Psoas muscle (tissue), 8 donors: ENCODE data around the gene SIN3B. TPM values are rescaled to one million over a fixed set of nuclear protein-coding genes. Genes with fewer than 3 reads are reported as not detected.

Experiments
- ATAC-seq, 4 donors: fragments of 200-7000 bp; cut with Tn5 transposase; one replicate each; pipeline ENCODE4 v1.9.1; 2020; ENCODE audit warnings: moderate library complexity in 3 of 4, mild to moderate bottlenecking in 2 of 4
- DNase-seq, 2 donors: peaks; one replicate each; pipeline ENCODE4 v3.0.0-alpha.2; 2020
- H3K27ac ChIP-seq: fragments of 200-600 bp; one replicate; pipeline ENCODE4 v1.8.0; 2022
- H3K27me3 ChIP-seq, 3 donors: fragments of 200-600 bp in 1 of 3; one replicate each; pipeline versions ENCODE4 v1.6.1 to v1.8.0; 2013 to 2022; ENCODE audit warnings: low read length in 2 of 3, mild to moderate bottlenecking in 2 of 3, moderate library complexity in 1 of 3; ENCODE audit not compliant: insufficient read depth in 3 of 3
- H3K36me3 ChIP-seq, 2 donors: fragments of 200-600 bp in 1 of 2; one replicate each; pipeline versions ENCODE4 v1.6.1 to v1.8.0; 2013 to 2022; ENCODE audit warnings: low read depth in 1 of 2, mild to moderate bottlenecking in 1 of 2, moderate library complexity in 1 of 2; ENCODE audit not compliant: insufficient read depth in 1 of 2
- H3K4me1 ChIP-seq: fragments of 200-600 bp; one replicate; pipeline ENCODE4 v1.8.0; 2022
- H3K4me3 ChIP-seq: fragments of 200-600 bp; one replicate; pipeline ENCODE4 v1.8.0; 2022; ENCODE audit warnings: mild to moderate bottlenecking
- H3K9me3 ChIP-seq: fragments of 200-600 bp; one replicate; pipeline ENCODE4 v1.8.0; 2022
- WGBS, 3 donors: extraction: QIAGEN DNeasy Blood & Tissue Kit; methylation state at CpG; one replicate each; pipeline versions ENCODE4 v1.1.6 to v1.1.7; 2013; 5-methylcytosine and 5-hydroxymethylcytosine counted together
- intact Hi-C, 2 donors: fragments of 100-400 bp; cut with DNase I; formaldehyde crosslinking; loops; one replicate each; pipeline versions ENCODE4 v1.11.0 to v1.14.2; 2022
- polyA plus RNA-seq, 3 donors: library from polyadenylated mRNA; stranded (reverse); fragments of 200-250 nt; gene quantifications; one replicate each; pipeline ENCODE4 v1.2.3, GENCODE V29; 2013
- total RNA-seq, 4 donors: library from RNA; stranded (reverse); fragmentation: NEBNext Ultra II Directional in 2 of 4; extraction: Animal tissue kit (Norgen Biotek cat#: 25700) in 2 of 4; gene quantifications; one replicate each; pipeline versions ENCODE4 v1.2.1 to v1.2.4, GENCODE V29; 2021 to 2023
- TF ChIP-seq, protein P1 (sequence below): fragments of 200-600 bp; IDR thresholded peaks from one replicate; pipeline ENCODE4 v1.8.0; 2022; ENCODE audit warnings: antibody characterized with exemption
- donor health status: healthy with polysubstance abuse.
- donor health status: DM: no; HTN: no; CAD: no; lungs with moderate emphysema.
- donor health status: Bipolar disorder and iron deficiency.
- donor health status: healthy.
- donor health status: DM: yes; HTN: yes; CAD: no.
- donor health status: DM: no; HTN: no; CAD: no.
- donor health status: DM: no; HTN: no; CAD: no.
- donor health status: DM: yes; HTN: yes; CAD: no.

The SIN3B gene
- total and polyA plus RNA-seq, 7 donors, result 11.8 to 23.8 (median 18.0) TPM

DNA sequence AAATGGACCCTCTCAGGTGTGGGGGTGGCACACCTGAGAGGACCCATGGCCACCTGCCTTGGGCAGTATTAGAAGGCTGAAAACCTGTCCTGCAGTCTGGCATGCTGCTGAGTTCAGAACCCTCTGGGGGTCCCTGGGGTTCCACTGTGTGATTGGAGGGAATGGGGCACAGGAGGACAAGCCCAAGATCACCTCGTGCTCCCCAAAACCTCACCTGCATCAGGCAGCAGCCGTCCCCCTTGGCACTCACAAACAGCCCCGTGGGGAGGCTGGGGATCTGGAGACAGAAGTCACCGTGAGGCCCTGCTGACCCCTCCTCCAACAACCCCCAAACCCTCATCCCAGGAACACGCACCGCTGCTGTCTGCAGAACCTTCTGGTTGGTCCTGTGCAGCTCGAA is 74.1 kb downstream of the SIN3B start:
- Histone ChIP-seq H3K4me1 (no peaks in the 10 kb centered on the region), H3K4me3 (no peak overlapping the region), H3K36me3 (no peaks in the 10 kb centered on the region), H3K27me3 (peaks cover 0 to 2% (median 0%) of the 10 kb centered on the region in 3 donors), H3K9me3 (no peaks in the 10 kb centered on the region), H3K27ac (no peak overlapping the region)
- 79 to 88% (median 86%) methylated on average over 7 of the region's 7 CpGs for WGBS, 3 donors
- no peak for ATAC-seq
- DNase-seq, result peak in 1 of 2 donors; percentile 42
- TF ChIP-seq, protein P1, sequence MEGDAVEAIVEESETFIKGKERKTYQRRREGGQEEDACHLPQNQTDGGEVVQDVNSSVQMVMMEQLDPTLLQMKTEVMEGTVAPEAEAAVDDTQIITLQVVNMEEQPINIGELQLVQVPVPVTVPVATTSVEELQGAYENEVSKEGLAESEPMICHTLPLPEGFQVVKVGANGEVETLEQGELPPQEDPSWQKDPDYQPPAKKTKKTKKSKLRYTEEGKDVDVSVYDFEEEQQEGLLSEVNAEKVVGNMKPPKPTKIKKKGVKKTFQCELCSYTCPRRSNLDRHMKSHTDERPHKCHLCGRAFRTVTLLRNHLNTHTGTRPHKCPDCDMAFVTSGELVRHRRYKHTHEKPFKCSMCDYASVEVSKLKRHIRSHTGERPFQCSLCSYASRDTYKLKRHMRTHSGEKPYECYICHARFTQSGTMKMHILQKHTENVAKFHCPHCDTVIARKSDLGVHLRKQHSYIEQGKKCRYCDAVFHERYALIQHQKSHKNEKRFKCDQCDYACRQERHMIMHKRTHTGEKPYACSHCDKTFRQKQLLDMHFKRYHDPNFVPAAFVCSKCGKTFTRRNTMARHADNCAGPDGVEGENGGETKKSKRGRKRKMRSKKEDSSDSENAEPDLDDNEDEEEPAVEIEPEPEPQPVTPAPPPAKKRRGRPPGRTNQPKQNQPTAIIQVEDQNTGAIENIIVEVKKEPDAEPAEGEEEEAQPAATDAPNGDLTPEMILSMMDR, result no peak
- intact Hi-C loops, result no loop called here

DNA sequence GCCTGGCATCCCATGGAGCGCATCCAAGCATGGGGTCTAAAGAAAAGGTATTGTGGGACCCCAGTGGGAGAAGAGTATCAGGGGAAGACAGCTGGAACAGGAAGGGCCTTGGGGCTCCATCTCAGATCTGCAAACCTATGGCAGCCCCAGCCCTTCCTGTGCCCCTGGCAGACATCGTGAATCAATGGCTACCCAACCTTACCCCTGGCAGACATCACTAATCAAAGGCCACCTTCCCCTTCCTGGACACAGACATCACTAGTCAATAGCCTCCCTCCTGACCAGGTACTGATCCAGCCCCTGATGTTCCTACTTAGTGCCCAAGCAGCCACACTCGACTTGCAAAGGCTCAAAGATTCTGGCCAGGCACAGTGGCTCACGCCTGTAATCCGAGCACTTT is 75.4 kb downstream of the SIN3B start:
- H3K4me1 ChIP-seq, result no peaks in the 10 kb centered on the region
- no peak overlapping the region for H3K4me3 ChIP-seq
- H3K9me3 ChIP-seq, result no peaks in the 10 kb centered on the region
- intact Hi-C loops, result no loop called here
- TF ChIP-seq, protein P1, result no peak
- DNase-seq, result no peak
- ATAC-seq, result no peak
- H3K27ac ChIP-seq, result no peak overlapping the region
- H3K36me3 ChIP-seq, result no peaks in the 10 kb centered on the region
- no peaks in the 10 kb centered on the region for H3K27me3 ChIP-seq
- 51 to 78% (median 62%) methylated on average over 5 of the region's 5 CpGs for WGBS, 3 donors

DNA sequence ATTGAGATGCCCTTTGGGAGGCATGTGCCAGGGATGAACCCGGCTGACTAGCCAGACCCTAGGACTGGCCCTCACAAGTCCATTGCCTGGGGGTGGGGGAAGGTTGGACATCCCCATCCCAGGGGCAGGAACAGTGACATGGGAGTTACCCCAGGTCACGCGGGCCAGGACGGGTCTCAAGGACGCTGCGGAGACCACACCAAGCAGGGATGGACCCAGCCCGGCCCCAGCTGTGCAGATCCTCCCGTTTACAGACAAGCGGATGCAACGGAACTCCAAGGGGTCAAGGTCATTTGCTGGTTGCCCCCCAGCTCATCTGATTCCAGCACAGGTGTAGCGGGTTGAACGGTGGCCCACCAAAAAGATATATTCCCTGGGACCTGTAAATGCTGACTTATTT is 79.6 kb downstream of the SIN3B start:
- no peak overlapping the region for H3K27ac ChIP-seq
- intact Hi-C loops, result no loop called here
- no peak for ATAC-seq

DNA sequence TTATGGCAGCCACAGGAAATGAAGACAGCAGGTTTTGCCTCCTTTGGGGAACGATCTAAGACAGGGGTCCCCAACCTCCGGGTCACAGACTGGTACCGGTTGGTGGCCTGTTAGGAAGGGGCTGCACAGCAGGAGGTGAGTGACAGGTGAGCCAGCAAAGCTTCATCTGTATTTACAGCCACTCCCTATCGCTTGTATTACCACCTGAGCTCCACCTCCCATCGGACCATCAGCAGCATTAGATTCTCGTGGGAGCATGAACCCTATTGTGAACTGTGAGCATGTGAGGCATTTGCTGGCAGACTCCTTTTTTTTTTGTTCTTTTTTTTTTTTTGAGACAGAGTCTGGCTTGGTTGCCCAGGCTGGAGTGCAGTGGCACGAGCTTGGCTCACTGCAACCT is 81.8 kb downstream of the SIN3B start:
- H3K36me3 ChIP-seq, result no peaks in the 10 kb centered on the region
- DNase-seq (peak in 1 of 2 donors; percentile 21), ATAC-seq (no peak)
- intact Hi-C loops, result no loop called here
- peaks cover 0 to 2% (median 0%) of the 10 kb centered on the region in 3 donors for H3K27me3 ChIP-seq
- H3K4me1 ChIP-seq, result no peaks in the 10 kb centered on the region
- 81 to 95% (median 90%) methylated on average over 7 of the region's 7 CpGs for WGBS, 3 donors
- H3K4me3 ChIP-seq, result no peak overlapping the region
- TF ChIP-seq, protein P1, result no peak
- no peak overlapping the region for H3K27ac ChIP-seq
- peaks cover 10% of the 10 kb centered on the region for H3K9me3 ChIP-seq

More for the DNA sequence above, 79.6 kb downstream of the SIN3B start:
- DNase-seq, result no peak
- whole genome bisulfite sequencing, 3 donors, result 76 to 84% (median 78%) methylated on average over 12 of the region's 12 CpGs
- TF ChIP-seq, protein P1, result no peak
- no peaks in the 10 kb centered on the region for H3K36me3 ChIP-seq
- H3K4me1 ChIP-seq, result no peaks in the 10 kb centered on the region
- H3K27me3 ChIP-seq, result no peaks in the 10 kb centered on the region
- peaks cover 10% of the 10 kb centered on the region for H3K9me3 ChIP-seq
- H3K4me3 ChIP-seq, result no peak overlapping the region

DNA sequence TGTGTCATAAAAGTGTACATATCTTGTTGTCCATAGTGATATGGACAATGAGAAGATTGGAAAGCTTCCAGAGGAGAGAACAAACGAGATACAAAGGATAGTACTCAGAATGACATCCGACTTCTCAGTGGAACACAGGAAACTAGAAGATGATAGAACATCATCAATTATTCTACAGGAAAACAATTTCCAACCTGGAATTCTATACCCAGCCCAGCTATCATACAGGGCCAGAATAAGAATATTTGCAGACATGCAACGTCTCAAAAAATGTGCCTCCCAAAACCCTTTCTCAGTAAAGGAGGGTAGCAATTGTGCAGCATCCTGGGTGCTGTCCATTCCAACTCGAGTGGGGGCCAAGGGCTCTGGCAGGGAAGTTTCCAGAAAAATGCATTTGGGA is 83.6 kb downstream of the SIN3B start:
- H3K4me3 ChIP-seq, result no peak overlapping the region
- peaks cover 10% of the 10 kb centered on the region for H3K9me3 ChIP-seq
- H3K4me1 ChIP-seq, result no peaks in the 10 kb centered on the region
- peaks cover 0 to 2% (median 0%) of the 10 kb centered on the region in 3 donors for H3K27me3 ChIP-seq
- ATAC-seq, result no peak
- TF ChIP-seq, protein P1, result no peak
- no peak overlapping the region for H3K27ac ChIP-seq
- WGBS, 3 donors, result 67 to 80% (median 79%) methylated on average over 4 of the region's 4 CpGs
- intact Hi-C loops, result no loop called here
- DNase-seq, result peak in 1 of 2 donors; percentile 3
- H3K36me3 ChIP-seq, result no peaks in the 10 kb centered on the region
